DMS114 treated with DMSO at 0.1 percent for 48 hours (cell line): ENCODE results near the gene TPPP3.

Source experiments
- DNase-seq: peaks from one replicate; lab custom pipeline; 2025; ENCODE audit not compliant: unreplicated experiment; lab: John Stamatoyannopoulos, UW

Gene TPPP3

DNA sequence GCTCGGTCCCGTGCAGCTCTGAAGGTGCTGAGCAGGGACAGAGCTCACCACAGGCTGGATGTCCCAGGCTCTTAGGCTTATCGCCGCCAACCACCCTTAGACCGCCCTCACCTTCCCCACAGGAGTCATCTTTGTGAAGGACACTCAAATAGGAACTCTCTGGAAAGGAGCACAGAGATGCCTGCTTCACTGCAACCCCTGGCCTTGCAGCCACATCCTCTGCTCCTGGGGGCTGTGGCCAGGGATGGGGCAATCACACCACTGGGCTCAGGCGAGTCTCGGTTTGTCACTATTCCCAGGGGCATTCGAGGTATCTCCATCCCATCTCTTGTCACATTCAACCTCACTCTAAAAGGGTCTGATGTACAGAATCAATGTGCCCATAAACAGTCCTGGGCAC lies 12.0 kb upstream of the TPPP3 start:
- no peak for DNase-seq

- DNase-seq: no peak
These were observed 11.5 kb upstream of the TPPP3 start for GRCh38 chr16:67404740-67405226.

GRCh38 chr16:67403976-67404555 lies 10.8 kb upstream of the TPPP3 start:
- DNase-seq: no peak

DNA sequence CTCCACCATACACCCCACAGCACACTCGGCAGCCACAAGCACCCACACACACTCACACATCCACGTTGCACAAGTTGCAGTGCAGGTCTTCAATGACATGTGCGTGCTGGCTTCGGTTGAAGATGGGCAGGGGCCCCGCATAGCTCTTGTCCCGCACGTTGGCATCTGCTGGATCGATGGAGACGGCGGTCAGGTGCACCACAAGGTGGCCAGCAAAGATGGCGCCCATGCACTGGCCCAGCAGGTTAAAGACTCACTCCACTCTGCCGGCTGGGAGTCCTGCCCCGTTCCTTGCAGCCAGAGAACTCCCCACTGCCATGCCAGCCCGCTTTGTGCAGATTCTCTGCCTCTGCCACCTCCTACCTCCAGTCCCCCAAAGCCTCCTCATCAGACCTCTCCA lies 7.6 kb upstream of the TPPP3 start:
- no peak for DNase-seq

- DNase-seq: no peak
These were observed 6.7 kb upstream of the TPPP3 start for GRCh38 chr16:67399749-67400704.

- no peak for DNase-seq
These were observed 6.0 kb upstream of the TPPP3 start for GRCh38 chr16:67399218-67399733.

DNA sequence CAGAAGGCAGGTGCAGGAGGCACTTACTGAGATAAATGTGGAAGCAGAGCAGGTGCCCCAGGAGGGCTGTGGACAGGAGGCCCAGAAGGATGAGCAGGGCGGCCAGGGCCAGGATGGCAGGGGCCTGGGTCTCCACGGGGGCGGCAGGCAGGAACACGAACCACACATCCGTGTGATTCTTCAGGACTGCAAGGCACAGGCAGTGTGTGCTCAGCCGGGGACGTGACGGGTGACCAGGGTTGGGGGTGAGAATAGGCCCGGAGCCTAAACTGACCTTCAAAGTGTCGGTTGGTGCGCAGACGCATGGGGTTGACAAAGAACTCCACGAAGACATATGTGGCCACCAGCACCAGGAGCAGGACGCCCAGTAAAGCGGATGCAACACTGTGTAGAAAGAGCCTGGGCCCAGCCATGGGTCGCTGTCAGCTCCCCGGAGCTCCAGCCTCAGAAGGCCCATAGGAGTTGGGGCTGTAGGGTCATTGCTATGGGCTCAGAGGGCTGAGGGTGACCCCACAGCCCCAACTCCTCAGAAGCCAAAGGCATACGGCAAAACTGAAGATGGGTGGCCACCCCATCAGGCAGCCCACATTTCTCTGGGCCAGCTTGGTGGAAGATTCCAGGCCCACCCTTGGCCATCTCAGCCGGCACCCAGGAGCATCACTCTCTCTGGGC lies 5.4 kb upstream of the TPPP3 start:
- no peak for DNase-seq

DNA sequence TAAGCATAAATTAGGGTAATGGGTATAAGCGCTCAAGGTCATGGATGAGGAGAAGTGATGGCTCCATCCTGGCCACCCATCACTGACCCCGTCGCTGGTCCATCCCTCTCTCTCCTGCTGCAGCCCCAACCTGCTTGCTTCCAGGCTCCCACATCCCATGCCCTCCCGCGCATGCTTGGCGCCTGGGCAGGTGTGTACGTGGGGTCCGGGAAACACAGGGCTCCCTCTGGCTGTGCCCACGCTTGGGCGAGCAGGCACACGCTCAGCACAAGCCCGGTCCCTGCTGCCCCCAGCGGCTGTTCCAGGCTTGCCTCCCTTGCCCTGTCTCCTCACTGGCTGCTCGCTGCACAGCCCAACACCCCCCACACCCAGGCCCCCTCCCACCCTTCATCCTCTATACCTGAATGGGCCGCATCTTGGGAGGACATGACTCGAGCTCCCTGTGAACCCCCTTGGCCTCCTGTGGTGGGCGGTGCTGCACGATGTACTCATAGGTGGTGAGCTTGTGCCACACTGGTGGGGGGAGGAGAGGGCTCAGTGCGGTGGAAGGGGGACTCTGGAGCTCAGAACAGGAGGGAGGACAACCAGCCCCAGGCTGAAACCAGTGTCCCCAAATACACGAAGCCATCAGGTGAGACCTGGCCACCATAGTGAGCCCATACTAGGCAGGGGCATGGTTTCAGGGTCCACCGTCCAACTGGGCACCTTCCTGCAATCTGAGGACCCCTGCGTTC lies 4.7 kb upstream of the TPPP3 start:
- no peak for DNase-seq

DNA sequence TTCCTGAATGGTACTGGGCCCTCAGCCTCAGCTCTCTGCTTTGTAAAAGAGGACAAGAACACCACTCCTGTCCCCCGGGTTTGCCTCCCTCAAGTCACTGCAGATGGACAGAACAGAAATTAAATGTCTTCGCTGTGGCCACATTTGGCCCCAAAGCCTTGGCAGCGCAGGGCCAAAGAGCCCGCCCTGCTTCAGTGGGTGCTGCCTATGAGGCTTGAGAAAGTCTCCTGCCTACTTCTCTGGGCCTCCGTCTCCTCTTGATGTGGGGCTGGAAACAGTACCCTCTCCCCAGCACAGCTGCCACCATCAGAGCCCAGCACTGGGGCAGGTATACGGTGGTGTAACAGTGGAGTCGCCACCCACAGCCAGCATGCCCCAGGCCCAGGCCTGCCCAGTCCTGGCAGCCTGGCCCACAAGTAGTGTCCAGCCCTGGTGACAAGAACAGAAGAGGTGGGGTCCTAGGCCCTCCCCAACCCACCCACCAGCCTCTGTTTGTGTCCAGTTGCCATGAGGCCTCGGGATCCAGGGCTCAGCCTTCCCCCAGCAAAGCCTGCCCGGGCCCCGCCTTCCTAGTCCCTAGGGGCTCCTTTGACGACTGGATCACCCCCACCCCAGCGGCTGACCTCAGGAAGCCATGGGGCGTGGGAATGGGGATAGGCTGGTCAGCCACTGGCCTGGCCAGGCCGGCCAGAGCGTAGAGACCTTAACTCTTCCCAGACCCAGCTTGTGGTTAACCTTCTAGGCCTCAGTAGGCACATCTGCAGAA lies 3.9 kb upstream of the TPPP3 start:
- no peak for DNase-seq

DNA sequence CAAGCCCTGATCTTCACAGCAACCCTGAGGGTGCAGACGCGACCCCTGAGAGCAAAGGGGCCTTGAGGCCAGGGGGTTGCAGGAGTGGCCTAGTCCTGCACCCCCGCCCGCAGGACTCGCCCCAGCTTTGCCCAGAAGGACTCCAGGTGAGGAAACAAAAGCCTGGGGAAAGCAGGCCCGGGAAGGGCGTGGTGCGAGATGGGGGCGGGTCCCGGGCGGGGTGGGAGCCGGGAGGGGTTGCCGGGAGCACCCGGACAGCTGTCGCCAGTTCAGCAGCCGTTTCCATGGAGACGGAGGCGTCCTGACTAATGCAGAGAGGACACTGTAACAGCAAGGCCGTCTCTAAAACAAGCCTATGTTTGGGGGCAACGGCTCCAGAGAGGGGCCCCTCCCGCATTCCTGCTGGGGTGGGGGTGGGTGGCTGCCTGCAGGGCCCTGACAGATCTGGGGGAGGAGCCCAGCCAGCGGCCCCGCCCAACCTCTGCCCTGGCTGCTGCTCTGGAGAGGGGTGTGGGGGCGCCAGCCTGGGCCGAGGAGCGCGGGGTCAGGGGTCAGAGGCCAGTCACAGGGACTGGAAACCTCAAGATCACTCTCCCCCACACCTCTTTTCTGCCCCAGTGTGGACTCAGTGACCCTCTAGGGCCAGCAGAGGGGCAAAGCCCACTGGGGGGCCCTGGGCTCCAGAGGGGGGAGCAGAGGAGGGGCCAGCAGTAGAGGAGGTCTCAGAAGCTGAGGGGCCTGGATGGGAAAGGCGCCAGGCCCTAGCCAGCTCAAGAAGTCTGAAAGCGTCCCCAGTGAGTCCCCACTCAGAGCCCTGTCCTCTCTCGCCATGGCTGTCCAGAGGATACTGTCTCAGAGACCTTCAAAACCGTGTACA lies 3.1 kb upstream of the TPPP3 start:
- no peak for DNase-seq

DNA sequence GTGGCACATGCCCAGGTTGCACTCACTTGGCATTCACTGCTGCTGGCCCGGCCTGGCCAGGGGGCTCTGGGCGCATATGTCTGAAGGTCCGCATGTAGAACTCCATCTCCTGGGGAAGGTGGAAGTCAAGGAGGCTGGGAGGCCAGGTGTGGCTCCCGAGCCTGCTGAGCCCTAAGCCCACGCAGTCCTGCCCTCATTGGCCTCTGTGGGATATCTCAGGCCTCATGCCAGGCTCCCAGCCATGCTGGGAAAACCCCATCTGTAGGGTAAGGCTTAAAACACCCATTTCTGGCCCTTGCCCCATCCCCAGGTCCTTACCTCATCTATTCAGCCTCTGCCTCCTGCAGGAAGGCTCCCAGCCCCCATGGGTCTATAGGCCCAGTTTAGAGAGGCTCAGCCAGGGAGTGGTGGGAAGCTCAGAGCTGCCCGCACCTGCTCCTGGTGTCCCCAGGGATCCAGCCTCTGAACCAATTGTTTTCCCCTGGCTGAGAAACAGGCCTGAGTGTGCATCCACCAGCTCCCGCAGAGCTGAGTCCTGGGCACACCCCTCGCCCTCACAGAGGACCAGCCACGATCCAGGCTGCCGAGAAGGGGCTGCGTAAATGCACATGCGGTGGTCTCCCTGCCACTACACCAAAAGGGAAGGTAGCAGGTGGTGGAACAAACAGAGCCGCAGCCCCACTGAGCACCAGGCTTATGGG lies 2.3 kb upstream of the TPPP3 start:
- DNase-seq: no peak

GRCh38 chr16:67395105-67395457 lies 1.8 kb upstream of the TPPP3 start:
- DNase-seq: no peak

DNA sequence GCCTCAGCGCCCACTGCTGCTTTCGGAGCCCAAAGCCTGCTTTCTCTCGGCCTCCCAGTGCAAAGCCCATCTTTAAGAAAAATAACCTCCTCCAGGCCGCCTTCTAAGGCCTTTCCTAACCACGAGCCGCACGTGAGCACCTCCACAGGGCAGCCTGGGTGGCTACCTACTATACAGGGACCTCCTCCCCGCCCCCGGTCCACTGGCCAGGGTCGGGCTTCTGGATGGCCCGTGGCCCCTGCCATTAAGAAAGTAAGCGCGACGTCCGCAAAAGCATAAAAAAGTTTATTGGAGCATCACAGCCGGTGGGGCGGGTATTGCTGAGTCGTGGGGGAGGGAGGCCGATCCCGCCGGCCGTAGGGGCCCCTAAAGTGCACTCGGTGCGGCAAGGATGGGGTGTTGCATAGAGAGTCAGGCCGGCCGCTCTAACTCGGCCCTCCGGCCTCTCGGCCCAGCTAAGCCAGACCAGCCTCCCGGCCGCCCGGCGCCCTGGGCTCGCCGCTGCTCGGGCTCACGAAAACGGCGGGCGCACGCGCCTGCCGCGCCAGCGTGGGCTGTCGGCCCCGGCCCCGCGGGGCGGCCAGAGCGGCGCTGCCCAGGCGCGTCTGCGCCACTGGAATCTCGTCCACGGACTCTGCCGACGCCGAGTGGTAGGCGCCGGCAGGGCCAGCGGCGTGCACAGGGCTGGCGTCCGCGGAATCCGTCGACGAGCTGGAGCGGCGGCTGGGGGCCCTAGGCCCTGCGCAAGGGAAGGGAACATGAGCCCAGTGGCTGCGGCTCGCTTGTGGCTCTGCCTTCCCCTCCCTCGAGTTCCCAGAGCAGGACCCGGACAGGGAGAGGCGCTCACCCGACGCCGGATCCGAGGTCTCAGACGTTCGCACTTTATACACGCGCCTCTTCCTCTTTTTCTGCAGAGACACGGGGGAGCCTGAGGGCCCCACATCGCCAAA lies 1.1 kb upstream of the TPPP3 start:
- DNase-seq: no peak

DNA sequence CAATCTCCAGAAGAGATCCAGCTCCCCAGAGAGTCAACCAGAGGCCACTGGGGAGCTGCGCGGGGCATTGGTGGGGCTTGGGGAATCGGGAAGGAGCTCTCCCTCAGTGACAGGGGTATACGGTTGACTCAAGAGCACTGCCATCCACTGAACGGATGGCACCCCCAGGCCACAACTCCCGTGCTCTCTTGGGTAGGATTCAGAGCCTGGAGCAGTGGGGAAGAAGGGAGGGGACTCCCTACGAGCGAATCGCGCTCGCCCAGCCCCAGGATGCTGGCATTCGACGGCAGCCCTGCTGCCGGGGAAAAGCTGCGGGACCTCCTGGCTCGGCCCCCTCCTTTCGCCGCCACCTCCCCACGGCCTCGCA lies 473 bp upstream of the TPPP3 start:
- DNase-seq: no peak

DNA sequence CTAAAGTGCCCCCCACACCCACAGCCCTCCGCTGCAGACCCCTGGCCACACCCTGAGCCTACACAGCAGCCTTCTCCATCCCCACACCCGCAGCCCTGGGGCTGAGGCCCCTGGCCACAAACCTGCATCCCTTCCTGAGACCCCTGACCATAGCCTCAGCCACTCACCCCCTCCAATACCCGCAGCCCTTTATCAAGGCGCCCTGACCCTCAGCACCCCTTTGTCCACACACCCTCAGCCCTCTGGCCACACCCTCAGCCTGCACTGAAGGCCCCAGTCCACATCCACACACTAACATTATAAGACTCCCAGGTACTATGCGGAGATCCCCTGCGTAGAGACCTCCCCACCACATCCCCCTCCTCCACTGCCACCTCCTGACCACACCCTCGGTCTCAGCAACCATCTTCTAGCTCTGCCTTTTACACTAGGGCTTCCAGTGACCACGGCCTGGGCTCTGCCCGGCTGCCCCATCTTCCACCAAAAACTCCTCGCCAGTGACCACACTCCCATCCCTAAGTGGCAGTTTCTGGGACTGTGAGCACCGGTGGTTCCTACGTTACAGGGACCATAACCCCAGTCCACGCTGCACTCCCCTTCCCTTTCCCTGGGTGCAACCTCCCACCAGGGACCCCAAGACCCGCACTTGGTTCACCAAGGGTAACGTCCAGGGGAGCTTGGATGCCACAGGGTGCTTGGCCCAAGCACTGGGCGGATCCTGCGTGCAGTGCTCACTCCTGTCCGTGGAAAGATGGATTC lies 818 bp downstream of the TPPP3 start:
- no peak for DNase-seq

DNA sequence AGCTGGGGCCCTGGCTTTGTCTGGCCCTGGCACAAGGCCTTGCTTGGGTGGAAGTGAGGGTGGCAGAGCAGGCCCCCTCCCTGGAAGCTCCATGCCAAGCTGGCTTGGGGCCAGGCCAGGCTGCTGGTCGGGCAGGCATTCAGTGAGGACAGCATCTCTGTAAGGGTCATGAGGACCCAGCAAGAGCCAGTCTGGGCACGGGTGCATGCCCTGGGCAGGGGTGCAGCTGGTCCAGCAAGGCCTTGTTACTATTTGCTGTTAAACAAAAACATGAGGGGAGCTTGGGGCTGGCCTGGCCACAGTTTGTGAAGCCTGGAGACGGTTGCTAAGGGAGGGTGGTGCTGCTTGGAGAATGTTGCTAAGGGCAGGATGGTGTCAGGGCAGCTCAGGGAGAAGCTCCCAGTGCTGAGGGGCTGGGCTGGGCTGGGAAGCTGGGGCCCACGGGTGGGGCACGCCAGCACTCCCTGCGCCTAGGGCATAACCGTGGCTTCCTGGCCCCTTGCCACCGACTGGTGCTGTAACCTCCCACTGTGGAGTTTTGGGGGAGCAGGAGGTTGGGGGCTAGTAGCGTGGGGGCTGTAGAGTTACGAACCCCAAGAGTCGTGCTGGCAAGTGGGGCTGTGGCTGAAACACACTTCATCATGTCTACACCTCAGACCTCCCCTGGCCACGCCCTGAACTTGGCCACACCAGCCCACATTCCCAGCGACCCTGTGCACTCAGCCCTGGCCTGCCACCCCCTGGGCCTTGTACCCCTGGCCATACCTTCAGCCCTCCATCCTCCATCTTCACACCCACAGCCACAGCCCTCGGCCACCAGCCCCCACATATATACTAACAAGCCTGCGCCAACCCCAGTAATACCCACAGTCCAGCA lies 1.6 kb downstream of the TPPP3 start:
- DNase-seq: no peak
